MV-4-11 (cell line): ENCODE data around the gene ABLIM2.

Experiments used
- DNase-seq: peaks from one replicate; lab custom pipeline; 2025; lab: John Stamatoyannopoulos, UW

Gene ABLIM2

GRCh38 chr4:8136972-8137710 is 21.5 kb downstream of the ABLIM2 start:
- no peak for DNase-seq

DNA sequence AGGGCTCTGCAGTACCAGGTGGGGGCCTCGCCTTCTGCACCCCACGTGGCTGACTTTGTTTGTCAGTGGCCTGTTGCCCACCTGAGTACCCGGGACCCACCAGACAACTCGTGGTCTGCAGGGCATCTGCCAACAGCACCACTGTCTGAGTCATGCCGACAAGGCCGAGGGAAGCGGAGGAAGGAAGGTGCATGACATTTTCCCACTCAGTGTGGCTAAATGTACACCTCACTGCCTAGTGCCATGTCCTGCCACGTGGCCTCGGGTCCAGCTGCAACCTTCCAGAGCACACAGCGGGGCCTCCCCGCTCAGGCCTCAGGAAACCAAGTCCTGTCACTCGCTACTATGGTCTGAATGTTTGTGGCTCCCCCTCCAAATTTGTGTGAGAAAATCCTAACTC is 22.1 kb downstream of the ABLIM2 start:
- DNase-seq, result no peak

GRCh38 chr4:8135666-8136065 is 22.9 kb downstream of the ABLIM2 start:
- no peak for DNase-seq

DNA sequence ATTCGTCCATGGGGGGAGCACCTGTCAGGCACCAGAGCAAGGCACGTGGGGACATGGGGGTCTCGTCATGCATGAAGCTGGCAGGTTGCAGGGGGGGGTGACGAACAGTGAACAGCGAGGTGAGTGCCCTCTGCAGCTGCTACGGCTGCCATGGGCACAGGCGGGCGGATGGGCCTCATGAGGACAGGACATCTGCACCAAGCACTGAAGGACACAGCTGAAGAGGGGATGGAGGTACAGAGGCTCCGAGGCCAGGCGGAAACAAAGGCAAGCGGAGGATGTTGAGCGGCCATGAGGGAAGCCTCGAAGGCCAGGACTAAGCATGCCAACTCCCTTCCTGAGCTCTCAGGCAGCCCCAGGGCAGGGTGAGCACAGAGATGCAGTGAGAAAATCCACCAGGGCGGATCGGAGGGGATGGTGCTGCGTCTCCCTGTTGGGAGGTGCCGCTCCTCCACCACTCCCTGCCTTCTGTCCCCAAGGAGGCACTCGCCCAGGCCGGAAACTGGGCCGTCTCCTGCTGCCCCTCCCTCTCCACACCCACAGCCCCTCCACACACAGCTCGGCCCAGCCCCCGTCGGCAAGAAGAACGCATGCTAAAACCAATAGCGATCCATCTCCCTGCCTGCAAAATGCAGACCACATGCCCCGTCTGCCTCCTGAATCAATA is 24.6 kb downstream of the ABLIM2 start:
- DNase-seq, result no peak

- no peak for DNase-seq
These were observed 25.5 kb downstream of the ABLIM2 start for GRCh38 chr4:8132947-8133705.

DNA sequence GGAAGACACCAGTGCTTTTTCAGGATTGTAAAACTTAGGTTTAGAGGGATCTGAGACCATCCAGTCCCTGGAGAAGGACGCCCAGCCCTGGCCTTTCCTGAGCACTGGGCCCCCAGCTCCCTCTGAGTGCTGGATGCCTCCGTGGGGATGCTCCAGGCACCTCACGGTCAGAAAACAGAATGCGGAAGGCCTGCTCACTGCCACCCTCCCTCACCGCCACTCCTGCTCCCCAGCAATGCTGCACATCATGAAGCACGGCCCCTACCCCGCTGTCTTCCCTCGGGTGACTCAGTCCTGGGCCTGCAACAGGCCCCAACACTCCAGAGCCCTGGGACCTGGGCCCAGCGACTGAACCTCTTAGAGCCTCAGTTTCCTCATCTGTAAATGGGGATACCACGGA is 26.2 kb downstream of the ABLIM2 start:
- no peak for DNase-seq

GRCh38 chr4:8131826-8132225 is 26.8 kb downstream of the ABLIM2 start:
- DNase-seq, result no peak

DNA sequence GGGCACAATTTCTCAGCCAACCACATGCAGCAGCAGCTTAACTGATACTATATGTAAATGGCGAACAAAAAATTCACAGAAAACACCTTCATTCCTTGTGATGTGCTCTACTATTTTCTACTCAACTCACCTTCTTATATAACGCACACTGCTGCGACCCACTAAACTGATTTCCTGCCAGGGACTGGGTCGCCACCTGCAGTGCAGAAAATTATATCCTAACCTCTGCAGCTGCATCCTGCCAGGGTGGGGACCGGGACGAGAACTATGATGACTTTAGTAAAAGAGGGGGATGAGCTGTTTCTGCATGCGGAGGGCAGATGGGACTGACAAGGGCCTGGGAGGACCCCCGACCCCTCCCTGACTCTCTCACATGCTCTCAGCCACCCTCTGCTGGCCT is 27.4 kb downstream of the ABLIM2 start:
- DNase-seq, result no peak

GRCh38 chr4:8130346-8131066 is 28.1 kb downstream of the ABLIM2 start:
- DNase-seq, result no peak

DNA sequence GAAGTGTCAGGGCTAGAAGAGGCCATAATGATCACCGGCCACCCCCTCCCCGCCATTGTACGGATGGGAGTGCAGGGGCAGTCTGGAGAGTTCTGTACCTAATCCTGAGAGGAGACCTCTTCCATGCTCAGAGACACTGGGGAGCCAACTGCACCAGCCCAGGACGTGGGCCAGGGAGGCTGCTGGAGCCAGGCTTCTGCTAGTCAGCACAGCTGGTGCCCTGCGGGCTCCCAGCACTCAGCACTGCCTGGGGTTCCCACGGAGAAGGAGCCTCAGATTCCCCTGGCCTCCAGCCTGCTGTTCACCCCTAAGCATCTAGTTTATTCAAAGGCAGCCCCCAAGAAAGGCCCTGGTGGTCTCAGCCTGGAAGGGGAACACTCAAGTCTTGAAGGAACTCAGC is 28.8 kb downstream of the ABLIM2 start:
- DNase-seq, result no peak

- no peak for DNase-seq
These were observed 29.5 kb downstream of the ABLIM2 start for GRCh38 chr4:8129136-8129535.

- DNase-seq, result no peak
These were observed 30.3 kb downstream of the ABLIM2 start for GRCh38 chr4:8128100-8128856.

- DNase-seq, result no peak
These were observed 31.4 kb downstream of the ABLIM2 start for GRCh38 chr4:8127051-8127826.

DNA sequence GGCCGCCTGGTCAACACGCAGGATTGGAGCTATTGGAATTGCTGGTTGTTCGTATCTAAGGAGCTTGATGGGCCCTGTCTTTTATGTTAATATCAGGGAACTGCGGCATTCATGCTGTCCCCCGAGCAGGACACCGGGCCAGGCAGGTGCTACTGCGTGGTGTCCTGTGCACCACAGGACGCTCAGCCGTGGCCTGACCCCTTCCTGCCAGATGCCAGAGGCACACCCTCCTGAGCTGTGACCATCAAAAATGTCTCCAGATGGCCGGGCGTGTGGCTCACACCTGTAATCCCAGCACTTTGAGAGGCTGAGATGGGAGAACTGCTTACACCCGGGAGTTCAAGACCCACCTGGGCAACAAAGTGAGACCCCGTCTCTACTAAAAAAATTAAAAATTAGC is 32.1 kb downstream of the ABLIM2 start:
- DNase-seq, result no peak

DNA sequence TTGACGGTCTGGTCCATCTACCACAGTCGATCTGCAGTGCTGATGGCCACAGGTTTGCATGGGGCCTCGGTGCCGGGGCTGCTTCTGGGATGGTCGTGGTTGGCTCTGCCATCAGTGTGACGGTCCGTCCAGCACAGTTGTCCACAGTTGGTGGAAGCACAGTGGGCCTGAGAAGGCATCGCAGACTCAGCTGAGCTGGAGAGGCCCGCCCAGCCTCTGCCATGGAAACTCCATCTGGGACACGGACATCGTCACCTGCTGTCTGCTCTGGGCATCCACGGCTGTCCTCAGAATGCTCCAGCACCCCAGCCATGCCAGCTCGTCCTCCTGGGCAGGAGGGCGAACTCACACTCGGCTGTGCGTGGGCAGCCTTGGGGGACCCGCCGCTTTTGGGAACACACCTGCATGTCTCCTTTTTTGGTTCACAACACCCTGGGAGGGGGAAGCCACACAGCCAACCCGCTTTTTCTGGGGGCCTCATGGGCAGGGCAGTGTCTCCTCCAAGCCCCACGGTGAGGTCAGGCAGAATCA is 33.0 kb downstream of the ABLIM2 start:
- no peak for DNase-seq

DNA sequence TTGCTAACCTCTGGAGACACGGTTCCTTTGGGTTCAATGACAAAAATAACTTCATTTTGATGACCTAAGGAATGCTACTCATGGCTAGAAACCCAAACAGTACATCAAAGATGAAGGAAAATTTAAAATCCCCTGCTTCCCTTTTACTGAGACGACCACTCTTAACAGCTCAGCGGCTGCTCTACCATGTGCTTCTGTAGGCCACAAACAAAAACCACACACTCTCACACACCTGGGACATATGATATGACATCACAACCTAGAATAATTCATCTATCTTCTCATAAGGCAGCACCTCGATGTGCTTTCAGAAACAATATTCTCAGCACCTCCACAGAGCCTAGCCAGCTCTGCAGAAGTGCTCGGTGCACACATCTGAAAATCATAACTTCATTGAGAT is 34.7 kb downstream of the ABLIM2 start:
- DNase-seq, result no peak

DNA sequence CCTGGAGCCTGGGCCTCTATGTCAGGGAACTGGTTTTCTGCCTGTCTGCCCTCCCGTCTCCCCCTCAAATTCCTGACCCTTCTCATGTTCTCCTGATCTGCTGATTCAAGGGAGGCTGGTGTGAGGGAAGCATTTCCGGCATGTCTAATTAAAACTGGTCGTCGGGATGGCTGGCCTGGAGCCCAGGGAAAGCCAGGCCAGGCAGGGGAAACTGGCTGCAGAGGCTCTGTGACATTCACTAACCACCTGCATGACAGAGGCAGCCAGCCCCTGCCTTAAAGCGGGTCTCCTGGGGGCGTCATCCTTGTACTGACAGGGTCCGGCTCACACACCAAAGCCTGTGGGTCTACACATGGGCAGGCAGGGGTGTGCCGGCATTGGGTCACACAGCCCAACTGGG is 35.2 kb downstream of the ABLIM2 start:
- DNase-seq, result no peak

- no peak for DNase-seq
These were observed 35.9 kb downstream of the ABLIM2 start for GRCh38 chr4:8122746-8123145.

DNA sequence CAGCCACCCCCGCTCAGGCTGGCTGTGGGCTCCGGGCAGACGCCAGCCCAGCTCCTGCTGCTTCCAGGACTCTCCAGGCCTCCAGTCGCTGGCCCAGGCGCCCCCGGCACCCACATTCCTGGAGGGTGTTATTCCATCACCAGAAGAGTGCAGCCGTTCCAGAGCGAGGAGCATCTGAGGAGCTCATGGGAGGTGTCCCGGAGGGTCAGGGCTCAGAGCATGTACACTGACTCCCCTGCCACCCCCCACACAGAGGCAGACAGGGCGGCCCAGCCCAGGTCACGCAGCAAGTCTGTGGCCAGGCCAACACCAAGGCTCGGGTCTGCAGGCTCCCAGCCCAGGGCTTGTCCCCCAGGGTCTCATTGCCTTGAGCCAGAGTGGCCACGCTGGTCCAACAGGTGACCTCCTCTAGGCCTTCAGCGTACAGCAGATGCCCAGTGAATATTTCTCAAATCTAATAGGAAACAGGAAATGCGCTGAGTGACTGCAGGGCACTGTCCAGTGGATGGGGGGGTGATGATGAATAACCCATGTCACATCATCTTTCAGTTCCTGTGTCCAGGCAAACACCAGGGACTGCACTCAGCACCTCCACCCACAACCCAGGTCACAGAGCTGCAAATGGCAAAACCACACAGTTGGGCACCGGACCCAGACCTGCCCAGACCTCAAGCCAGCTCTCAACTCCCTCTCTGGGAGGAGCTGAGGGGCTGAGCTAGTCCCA is 37.2 kb downstream of the ABLIM2 start:
- DNase-seq, result no peak

DNA sequence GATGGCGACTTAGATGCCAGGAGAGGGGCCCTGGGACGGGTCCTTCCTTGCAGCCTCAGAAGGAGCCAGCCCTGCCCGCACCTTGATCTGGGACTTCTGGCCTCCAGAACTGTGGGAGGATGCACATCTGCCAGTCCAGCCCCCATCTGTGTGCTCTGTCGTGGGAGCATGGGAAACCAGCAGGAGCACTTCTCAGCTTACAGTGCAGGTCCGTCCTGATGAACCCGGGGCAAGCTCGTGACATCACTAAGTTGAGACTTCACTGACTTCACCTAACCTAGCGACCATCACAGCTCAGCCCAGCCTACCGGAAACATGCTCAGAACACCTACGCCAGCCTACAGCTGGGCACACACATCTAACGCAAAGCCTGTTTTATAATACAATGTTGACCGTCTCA is 38.1 kb downstream of the ABLIM2 start:
- no peak for DNase-seq
